ENCODE results near the gene FZD2. TPM values are rescaled to one million over a fixed set of nuclear protein-coding genes. Genes with fewer than 3 reads are reported as not detected.
"Not testable (repeated sequence)": the region's sequence is repeated elsewhere in the genome, so short reads cannot be mapped to it uniquely, and the experiment has no call there.

FZD2 gene
- total RNA-seq, 1 experiment from 2014 or later: 28.3 TPM

DNA sequence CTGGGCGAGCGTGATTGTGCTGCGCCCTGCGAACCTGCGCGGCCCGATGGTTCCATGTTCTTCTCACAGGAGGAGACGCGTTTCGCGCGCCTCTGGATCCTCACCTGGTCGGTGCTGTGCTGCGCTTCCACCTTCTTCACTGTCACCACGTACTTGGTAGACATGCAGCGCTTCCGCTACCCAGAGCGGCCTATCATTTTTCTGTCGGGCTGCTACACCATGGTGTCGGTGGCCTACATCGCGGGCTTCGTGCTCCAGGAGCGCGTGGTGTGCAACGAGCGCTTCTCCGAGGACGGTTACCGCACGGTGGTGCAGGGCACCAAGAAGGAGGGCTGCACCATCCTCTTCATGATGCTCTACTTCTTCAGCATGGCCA is 1.0 kb downstream of the FZD2 start:
- Histone ChIP-seq H3K4me3 (ENCODE audit: insufficient read depth, low read depth, low read length) (peak overlapping the region; percentile 78), H3K36me3 (replicated peaks; ENCODE audit: control insufficient read depth, insufficient read depth, low read length) (no peaks in the 10 kb centered on the region), H3K27me3 (ENCODE audit: control insufficient read depth, insufficient read depth, low read length) (peaks cover 51% of the 10 kb centered on the region)
- no peak for DNase-seq

GRCh38 chr17:44558710-44559633 is 1.7 kb downstream of the FZD2 start:
- peaks cover 54% of the 10 kb centered on the region for H3K27me3 ChIP-seq (ENCODE audit: control insufficient read depth, insufficient read depth, low read length)
- peak; percentile 60 for DNase-seq
- H3K4me3 ChIP-seq (ENCODE audit: insufficient read depth, low read depth, low read length): peak overlapping the region; percentile 78
- no peaks in the 10 kb centered on the region for H3K36me3 ChIP-seq (replicated peaks; ENCODE audit: control insufficient read depth, insufficient read depth, low read length)

- Histone ChIP-seq H3K36me3 (replicated peaks; ENCODE audit: control insufficient read depth, insufficient read depth, low read length) (no peaks in the 10 kb centered on the region), H3K27me3 (ENCODE audit: control insufficient read depth, insufficient read depth, low read length) (peaks cover 54% of the 10 kb centered on the region), H3K4me3 (ENCODE audit: insufficient read depth, low read depth, low read length) (peak overlapping the region; percentile 78; the same call in 1 of the 2 replicates)
- peak; percentile 57 for DNase-seq
These were observed 2.6 kb downstream of the FZD2 start for GRCh38 chr17:44559634-44560554.

DNA sequence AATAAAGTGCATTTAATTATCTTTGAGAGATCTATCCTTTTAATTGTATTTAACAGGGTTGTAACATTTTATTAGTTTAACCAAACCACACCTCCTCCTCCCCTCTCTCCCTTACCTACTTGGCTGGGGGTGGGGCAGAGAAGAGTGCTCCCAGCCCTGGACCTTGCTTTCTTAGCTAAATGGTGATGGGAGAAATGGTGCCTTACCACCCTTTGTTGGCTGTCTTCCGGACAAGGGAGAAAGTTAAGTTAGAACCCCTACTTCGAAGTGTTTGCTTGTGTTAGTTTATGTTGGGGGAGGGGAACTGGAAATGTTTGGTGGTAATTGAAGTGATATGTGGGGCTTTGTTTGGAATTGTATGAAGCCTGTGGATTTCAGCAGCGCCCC is 3.9 kb downstream of the FZD2 start:
- peaks cover 53% of the 10 kb centered on the region for H3K27me3 ChIP-seq (ENCODE audit: control insufficient read depth, insufficient read depth, low read length)
- no peak overlapping the region for H3K4me3 ChIP-seq (ENCODE audit: insufficient read depth, low read depth, low read length)
- no peaks in the 10 kb centered on the region for H3K36me3 ChIP-seq (replicated peaks; ENCODE audit: control insufficient read depth, insufficient read depth, low read length)
- DNase-seq: peak; percentile 56

DNA sequence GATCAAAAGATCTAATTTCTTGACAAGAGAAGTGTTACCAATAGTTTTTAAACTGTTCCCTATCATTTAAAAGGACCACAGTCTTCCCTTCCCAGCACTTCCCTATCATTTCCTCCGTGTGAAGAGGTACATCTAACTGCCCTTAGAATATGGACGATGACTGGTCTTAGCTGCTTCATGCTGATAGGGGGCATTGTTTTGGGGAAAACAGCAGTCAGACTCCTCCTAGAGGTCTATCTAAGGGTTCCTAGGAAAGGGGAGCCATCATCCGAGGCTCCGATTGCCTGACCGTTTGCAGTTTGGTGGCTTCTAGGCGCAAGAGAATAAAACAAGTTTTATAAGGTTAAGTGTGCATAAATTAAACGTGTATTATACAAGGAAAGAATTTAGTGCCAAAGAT is 7.1 kb downstream of the FZD2 start:
- no peak for DNase-seq
- no peaks in the 10 kb centered on the region for H3K36me3 ChIP-seq (replicated peaks; ENCODE audit: control insufficient read depth, insufficient read depth, low read length)
- H3K27me3 ChIP-seq (ENCODE audit: control insufficient read depth, insufficient read depth, low read length): peaks cover 35% of the 10 kb centered on the region; the same call in 1 of the 2 replicates
- H3K4me3 ChIP-seq (ENCODE audit: insufficient read depth, low read depth, low read length): no peak overlapping the region

GRCh38 chr17:44565866-44566443 is 8.7 kb downstream of the FZD2 start:
- H3K36me3 ChIP-seq (replicated peaks; ENCODE audit: control insufficient read depth, insufficient read depth, low read length): no peaks in the 10 kb centered on the region
- no peak overlapping the region for H3K4me3 ChIP-seq (ENCODE audit: insufficient read depth, low read depth, low read length)
- H3K27me3 ChIP-seq (ENCODE audit: control insufficient read depth, insufficient read depth, low read length): peaks cover 20% of the 10 kb centered on the region; the same call in 1 of the 2 replicates
- DNase-seq: no peak

DNA sequence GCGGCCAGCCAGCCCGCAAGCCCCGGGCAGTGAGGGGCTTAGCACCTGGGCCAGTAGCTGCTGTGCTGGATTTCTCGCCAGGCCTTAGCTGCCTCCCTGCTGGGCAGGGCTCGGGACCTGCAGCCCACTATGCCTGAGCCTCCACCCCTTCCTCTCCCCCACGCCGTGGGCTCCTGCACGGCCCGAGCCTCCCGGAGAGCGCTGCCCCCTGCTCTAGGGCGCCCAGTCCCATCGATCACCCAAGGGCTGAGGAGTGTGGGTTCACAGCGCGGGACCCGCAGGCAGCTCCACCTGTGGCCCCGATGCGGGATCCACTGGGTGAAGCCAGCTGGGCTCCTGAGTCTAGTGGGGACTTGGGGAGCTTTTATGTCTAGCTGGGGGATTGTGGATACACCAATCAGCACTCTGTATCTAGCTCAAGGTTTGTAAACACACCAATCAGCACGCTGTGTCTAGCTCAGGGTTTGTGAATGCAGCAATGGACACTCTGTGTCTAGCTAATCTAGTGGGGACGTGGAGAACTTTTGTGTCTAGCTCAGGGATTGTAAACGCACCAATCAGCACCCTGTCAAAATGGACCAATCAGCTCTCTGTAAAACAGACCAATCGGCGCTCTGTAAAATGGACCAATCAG is 11.1 kb downstream of the FZD2 start:
- not testable (repeated sequence) for H3K27me3 ChIP-seq (ENCODE audit: control insufficient read depth, insufficient read depth, low read length); H3K36me3 ChIP-seq (replicated peaks; ENCODE audit: control insufficient read depth, insufficient read depth, low read length); H3K4me3 ChIP-seq (ENCODE audit: insufficient read depth, low read depth, low read length); DNase-seq

GRCh38 chr17:44568945-44569858 is 11.9 kb downstream of the FZD2 start:
- Histone ChIP-seq H3K27me3 (ENCODE audit: control insufficient read depth, insufficient read depth, low read length) (no peaks in the 10 kb centered on the region), H3K36me3 (replicated peaks; ENCODE audit: control insufficient read depth, insufficient read depth, low read length) (no peaks in the 10 kb centered on the region), H3K4me3 (ENCODE audit: insufficient read depth, low read depth, low read length) (no peak overlapping the region)
- DNase-seq: no peak

DNA sequence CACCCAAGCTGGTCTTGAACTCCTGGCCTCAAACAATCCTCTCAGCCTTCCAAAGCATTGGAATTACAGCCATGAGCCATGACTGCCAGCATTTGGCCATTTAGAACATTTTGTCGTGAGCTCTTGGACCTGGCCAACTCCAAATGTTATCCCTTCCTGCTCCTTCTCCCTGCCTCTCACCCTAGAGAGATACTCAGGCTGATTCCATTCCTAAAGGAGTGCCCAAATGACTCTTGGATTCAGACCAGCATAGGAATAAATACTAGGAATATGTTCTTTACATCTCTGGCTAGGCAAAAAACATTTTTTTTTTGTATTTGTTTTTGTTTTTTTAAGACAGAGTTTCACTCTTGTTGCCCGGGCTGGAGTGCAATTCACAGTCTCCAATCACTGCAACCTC is 15.5 kb downstream of the FZD2 start:
- Histone ChIP-seq H3K36me3 (replicated peaks; ENCODE audit: control insufficient read depth, insufficient read depth, low read length) (no peaks in the 10 kb centered on the region), H3K27me3 (ENCODE audit: control insufficient read depth, insufficient read depth, low read length) (no peaks in the 10 kb centered on the region), H3K4me3 (ENCODE audit: insufficient read depth, low read depth, low read length) (no peak overlapping the region)
- DNase-seq: no peak

DNA sequence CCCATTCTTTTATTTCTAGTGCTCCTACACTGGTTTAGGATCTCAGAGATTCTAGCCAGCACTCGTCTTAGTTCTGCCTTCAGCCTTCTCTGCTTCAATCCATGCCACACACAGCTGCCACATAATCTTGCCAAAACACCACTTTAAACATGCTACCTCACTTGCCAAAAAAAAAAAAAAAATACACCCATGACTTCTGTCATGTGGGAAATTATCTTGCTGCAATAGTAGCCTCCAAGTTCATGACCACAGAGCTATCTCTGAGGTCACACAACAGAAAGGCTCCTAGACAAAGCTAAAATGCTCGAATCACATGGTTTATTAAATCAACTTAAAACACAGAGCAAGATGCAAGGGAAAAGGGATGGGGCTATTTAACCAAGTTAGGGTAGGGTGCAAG is 18.1 kb downstream of the FZD2 start:
- no peaks in the 10 kb centered on the region for H3K27me3 ChIP-seq (ENCODE audit: control insufficient read depth, insufficient read depth, low read length)
- H3K4me3 ChIP-seq (ENCODE audit: insufficient read depth, low read depth, low read length): no peak overlapping the region
- no peaks in the 10 kb centered on the region for H3K36me3 ChIP-seq (replicated peaks; ENCODE audit: control insufficient read depth, insufficient read depth, low read length)
- no peak for DNase-seq

DNA sequence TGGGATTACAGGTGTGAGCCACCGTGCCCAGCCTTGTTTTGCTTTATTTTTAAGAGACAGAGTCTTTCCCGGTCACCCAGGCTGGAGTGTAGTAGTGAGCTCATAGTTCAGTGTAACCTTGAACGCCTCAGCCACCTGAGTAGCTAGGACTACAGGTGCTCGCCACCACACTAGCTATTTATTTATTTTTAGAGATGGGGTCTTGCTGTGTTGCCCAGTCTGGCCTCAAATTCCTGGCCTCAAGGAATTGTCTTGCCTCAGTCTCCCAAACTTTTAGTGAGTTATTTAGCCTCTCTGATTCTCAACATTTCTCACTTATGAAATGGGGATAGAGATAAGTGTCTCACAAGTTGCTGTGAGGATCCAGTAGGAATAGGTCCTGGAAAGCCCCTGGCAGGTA is 21.7 kb downstream of the FZD2 start:
- no peak for DNase-seq
- Histone ChIP-seq H3K36me3 (replicated peaks; ENCODE audit: control insufficient read depth, insufficient read depth, low read length) (no peaks in the 10 kb centered on the region), H3K27me3 (ENCODE audit: control insufficient read depth, insufficient read depth, low read length) (no peaks in the 10 kb centered on the region), H3K4me3 (ENCODE audit: insufficient read depth, low read depth, low read length) (no peak overlapping the region)

GRCh38 chr17:44581868-44582267 is 24.6 kb downstream of the FZD2 start:
- Histone ChIP-seq H3K27me3 (ENCODE audit: control insufficient read depth, insufficient read depth, low read length) (no peaks in the 10 kb centered on the region), H3K4me3 (ENCODE audit: insufficient read depth, low read depth, low read length) (no peak overlapping the region), H3K36me3 (replicated peaks; ENCODE audit: control insufficient read depth, insufficient read depth, low read length) (no peaks in the 10 kb centered on the region)
- no peak for DNase-seq

DNA sequence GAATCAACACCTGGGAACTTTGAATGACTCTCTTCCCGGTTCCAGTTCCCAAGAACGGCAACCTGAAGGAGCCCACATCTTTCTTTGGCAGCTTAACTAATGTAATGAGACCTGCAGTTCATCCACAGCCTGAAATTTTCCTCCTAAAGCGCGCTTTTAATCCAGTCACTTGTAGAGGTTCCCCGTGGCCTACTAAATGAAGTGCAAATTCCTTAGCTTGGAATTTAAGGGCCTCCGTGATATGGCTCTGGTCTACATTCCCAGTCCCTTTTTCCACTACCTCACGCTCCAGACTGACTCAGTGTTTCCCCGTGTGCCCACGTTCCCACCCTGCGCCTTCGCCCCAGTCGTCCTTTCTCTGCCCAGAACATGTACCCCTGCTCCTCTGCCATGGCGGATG is 27.2 kb downstream of the FZD2 start:
- Histone ChIP-seq H3K4me3 (ENCODE audit: insufficient read depth, low read depth, low read length) (no peak overlapping the region), H3K36me3 (replicated peaks; ENCODE audit: control insufficient read depth, insufficient read depth, low read length) (no peaks in the 10 kb centered on the region), H3K27me3 (ENCODE audit: control insufficient read depth, insufficient read depth, low read length) (0 out of 2 replicates have a peak, but pooled peaks cover 1% of the 10 kb centered on the region)
- no peak for DNase-seq
